AG04450 (cell line): ENCODE results near the gene FAM200A. TPM values are rescaled to one million over a fixed set of nuclear protein-coding genes. Genes with fewer than 3 reads are reported as not detected.
"Not testable (repeated sequence)": the region's sequence is repeated elsewhere in the genome, so short reads cannot be mapped to it uniquely, and the experiment has no call there.

Source experiments
- CTCF ChIA-PET: fragments of 300-600, 350-600 bp; formaldehyde crosslinking; extraction: SDS; loops from one replicate; lab custom pipeline; 2022; ENCODE audit warnings: antibody characterized with exemption, inconsistent platforms; lab: Charles Lee
- POLR2A ChIA-PET: fragments of 350-600 bp; formaldehyde crosslinking; extraction: SDS; loops from one replicate; lab custom pipeline; 2021; ENCODE audit warnings: antibody characterized with exemption, inconsistent platforms; lab: Yijun Ruan, JAX
- DNase-seq: peaks from one replicate; pipeline ENCODE4 v3.0.0-alpha.2; 2011; ENCODE audit warnings: low read depth, low spot score
- H3K27ac ChIP-seq: one replicate; pipeline ENCODE4 v1.5.1; 2012; ENCODE audit warnings: low read depth, low read length, control low read depth
- H3K27me3 ChIP-seq: one replicate; pipeline ENCODE4 v1.6.0; 2012; ENCODE audit warnings: low read length; ENCODE audit not compliant: control insufficient read depth, insufficient read depth
- H3K4me3 ChIP-seq: 2 replicates; pipeline ENCODE4 v1.5.1; 2011; ENCODE audit warnings: mild to moderate bottlenecking, low read depth, low read length, control low read depth
- H3K9me3 ChIP-seq: 2 replicates; pipeline ENCODE4 v1.5.1; 2012; ENCODE audit warnings: low read length; ENCODE audit not compliant: control insufficient read depth, insufficient read depth
- polyA plus RNA-seq: library from polyadenylated mRNA; depleted of rRNA; stranded (reverse); fragments of >200 nt; gene quantifications from 2 replicates; pipeline ENCODE4 v1.2.3, GENCODE V29; 2011
- TF ChIP-seq, protein P1 (sequence below): IDR thresholded peaks from 2 replicates; pipeline ENCODE4 v1.5.1; 2011; ENCODE audit warnings: low read depth, low read length, control low read depth, inconsistent platforms

The FAM200A gene
- polyA plus RNA-seq, 1 experiment = 11.8 TPM

DNA sequence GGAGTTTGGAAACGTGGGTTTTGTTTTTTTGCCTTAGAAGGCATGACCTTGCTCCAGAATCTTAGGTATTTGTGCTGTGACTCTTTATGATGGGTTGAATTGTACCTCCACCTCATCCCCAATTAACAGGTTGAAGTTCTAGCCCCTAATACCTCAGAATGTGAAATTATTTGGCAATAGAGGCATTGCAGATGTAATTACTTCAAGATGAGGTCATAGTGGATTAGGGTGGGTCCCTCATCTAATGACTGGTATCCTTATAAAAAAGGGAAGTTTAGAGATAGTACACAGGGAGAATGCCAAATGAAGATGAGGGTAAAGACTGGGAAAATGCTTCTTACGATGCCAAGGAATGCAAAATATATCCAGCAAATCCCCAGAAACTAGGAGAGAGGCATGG lies 3.0 kb upstream of the FAM200A start:
- H3K4me3 ChIP-seq = no peak overlapping the region
- no peak overlapping the region for H3K27ac ChIP-seq
- ChIA-PET CTCF (no interaction called here), POLR2A (no interaction called here)
- DNase-seq = no peak
- TF ChIP-seq, protein P1, sequence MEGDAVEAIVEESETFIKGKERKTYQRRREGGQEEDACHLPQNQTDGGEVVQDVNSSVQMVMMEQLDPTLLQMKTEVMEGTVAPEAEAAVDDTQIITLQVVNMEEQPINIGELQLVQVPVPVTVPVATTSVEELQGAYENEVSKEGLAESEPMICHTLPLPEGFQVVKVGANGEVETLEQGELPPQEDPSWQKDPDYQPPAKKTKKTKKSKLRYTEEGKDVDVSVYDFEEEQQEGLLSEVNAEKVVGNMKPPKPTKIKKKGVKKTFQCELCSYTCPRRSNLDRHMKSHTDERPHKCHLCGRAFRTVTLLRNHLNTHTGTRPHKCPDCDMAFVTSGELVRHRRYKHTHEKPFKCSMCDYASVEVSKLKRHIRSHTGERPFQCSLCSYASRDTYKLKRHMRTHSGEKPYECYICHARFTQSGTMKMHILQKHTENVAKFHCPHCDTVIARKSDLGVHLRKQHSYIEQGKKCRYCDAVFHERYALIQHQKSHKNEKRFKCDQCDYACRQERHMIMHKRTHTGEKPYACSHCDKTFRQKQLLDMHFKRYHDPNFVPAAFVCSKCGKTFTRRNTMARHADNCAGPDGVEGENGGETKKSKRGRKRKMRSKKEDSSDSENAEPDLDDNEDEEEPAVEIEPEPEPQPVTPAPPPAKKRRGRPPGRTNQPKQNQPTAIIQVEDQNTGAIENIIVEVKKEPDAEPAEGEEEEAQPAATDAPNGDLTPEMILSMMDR = no peak
- peaks cover 5% of the 10 kb centered on the region; the same call in 1 of the 2 replicates for H3K9me3 ChIP-seq
- no peaks in the 10 kb centered on the region for H3K27me3 ChIP-seq

DNA sequence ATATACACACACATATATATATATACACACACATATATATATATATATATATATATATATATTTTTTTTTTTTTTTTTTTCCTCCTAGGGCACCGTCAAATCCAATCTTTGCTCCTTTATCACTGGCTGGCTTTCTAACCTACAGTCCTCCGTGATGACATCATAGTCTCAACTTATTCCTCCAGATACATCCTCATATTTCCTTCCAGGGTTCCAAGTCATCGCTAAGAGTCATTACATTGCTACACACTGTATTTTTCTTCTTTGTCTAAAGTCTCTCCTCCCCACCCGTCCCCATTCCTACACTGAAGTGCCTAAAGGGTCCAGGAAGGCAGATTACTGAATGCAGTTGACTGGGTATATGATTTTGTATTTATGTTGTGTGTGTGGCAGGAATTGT lies 1.1 kb upstream of the FAM200A start:
- DNase-seq = no peak
- Histone ChIP-seq H3K9me3 (no peaks in the 10 kb centered on the region; the same call in 1 of the 2 replicates), H3K27ac (no peak overlapping the region), H3K27me3 (no peaks in the 10 kb centered on the region), H3K4me3 (no peak overlapping the region)
- ChIA-PET CTCF (no interaction called here), POLR2A (no interaction called here)
- TF ChIP-seq, protein P1 = no peak

DNA sequence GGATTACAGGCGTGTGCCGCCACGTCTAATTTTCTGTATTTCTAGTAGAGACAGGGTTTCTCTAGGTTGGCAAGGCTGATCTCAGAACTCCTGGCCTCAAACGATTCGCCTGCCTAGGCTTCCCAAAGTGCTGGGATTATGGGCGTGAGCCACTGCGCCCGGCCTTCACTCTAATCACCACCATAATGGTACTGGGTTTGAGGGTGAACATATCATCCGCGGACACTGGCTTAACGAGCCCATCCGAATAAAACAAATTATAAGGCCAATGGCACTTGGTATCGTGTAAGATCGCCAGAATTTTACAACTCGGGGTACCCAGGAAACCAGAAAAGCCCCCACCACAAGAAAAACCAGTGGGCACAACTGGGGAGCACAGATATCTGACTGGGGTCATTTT lies 580 bp downstream of the FAM200A start:
- TF ChIP-seq, protein P1 = no peak
- no peak for DNase-seq
- ChIA-PET POLR2A (no interaction called here), CTCF (no interaction called here)
- Histone ChIP-seq H3K27ac (peak overlapping the region; percentile 85), H3K4me3 (peak overlapping the region; percentile 98), H3K9me3 (no peaks in the 10 kb centered on the region; the same call in 1 of the 2 replicates), H3K27me3 (no peaks in the 10 kb centered on the region)

DNA sequence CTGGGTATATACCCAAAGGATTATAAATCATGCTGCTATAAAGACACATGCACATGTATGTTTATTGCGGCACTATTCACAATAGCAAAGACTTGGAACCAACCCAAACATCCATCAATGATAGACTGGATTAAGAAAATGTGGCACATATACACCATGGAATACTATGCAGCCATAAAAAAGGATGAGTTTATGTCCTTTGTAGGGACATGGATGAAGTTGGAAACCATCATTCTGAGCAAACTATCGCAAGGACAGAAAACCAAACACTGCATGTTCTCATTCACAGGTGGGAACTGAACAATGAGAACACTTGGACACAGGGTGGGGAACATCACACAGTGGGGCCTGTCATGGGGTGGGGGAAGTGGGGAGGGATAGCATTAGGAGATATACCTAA lies 2.4 kb downstream of the FAM200A start:
- POLR2A ChIA-PET, H3K27ac ChIP-seq, H3K27me3 ChIP-seq, H3K4me3 ChIP-seq, CTCF ChIA-PET, H3K9me3 ChIP-seq, DNase-seq: not testable (repeated sequence)

DNA sequence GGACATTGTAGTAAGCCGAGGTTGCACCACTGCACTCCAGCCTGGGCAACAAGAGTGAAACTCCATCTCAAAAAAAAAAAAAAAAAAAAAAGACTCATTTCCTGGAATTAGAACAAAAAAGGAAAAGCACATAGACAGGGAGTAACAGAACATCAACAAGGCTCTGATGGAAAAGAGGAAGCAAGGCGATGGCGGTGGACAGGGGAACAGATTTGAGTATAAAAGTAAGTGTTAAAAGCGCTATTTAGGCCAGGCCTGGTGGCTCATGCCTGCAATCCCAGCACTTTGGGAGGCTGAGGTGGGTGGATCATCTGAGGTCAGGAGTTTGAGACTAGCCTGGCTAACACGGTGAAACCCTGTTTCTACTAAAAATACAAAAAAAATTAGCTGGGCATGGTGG lies 6.6 kb downstream of the FAM200A start:
- CTCF ChIA-PET, POLR2A ChIA-PET, H3K27ac ChIP-seq, DNase-seq, H3K4me3 ChIP-seq, H3K27me3 ChIP-seq: not testable (repeated sequence)
- H3K9me3 ChIP-seq = peaks cover 37% of the 10 kb centered on the region

DNA sequence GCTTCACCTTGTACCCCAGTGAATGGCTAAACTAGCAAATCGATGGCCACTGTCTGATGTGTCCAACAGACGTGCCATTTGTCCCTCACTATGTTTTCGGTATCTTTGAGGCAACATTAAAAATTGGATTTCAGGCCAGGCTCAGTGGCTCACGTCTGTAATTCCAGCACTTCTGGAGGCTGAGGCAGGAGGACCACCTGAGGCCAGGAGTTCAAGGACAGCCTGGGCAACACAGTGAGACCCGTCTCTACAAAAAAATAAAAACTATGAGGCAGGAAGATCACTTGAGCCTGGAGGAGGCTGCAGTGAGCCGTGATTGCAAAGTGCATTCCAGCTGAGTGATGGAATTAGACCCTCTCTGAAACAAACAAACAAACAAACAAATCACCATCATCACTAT lies 8.0 kb downstream of the FAM200A start:
- TF ChIP-seq, protein P1 = no peak
- no peak for DNase-seq
- Histone ChIP-seq H3K27me3 (no peaks in the 10 kb centered on the region), H3K27ac (no peak overlapping the region), H3K9me3 (peaks cover 50% of the 10 kb centered on the region), H3K4me3 (no peak overlapping the region)
- ChIA-PET POLR2A (no interaction called here), CTCF (no interaction called here)
